ENCODE data around the gene KAT14.

The KAT14 gene

DNA sequence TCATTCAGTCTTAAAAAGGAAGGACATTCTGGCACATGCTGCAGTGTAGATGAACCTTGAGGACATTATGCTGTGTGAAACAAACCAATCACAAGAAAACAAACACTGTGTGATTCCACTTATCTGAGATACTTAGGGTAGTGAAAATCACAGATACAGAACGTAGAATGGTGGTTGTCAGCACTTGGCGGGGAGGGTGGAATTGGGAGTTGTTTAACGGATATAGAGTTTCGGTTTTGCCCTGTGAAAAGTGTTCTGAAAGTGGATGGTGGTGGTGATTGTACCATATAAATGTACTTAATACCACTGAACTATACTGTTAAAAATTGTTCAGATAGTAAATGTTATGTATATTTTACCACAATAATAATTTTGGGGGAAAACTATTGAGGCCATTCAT is 18.4 kb downstream of the KAT14 start:
- TF ChIP-seq, protein P1, sequence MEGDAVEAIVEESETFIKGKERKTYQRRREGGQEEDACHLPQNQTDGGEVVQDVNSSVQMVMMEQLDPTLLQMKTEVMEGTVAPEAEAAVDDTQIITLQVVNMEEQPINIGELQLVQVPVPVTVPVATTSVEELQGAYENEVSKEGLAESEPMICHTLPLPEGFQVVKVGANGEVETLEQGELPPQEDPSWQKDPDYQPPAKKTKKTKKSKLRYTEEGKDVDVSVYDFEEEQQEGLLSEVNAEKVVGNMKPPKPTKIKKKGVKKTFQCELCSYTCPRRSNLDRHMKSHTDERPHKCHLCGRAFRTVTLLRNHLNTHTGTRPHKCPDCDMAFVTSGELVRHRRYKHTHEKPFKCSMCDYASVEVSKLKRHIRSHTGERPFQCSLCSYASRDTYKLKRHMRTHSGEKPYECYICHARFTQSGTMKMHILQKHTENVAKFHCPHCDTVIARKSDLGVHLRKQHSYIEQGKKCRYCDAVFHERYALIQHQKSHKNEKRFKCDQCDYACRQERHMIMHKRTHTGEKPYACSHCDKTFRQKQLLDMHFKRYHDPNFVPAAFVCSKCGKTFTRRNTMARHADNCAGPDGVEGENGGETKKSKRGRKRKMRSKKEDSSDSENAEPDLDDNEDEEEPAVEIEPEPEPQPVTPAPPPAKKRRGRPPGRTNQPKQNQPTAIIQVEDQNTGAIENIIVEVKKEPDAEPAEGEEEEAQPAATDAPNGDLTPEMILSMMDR (IDR thresholded peaks at IDR 0.05; ENCODE audit: low read depth, low read length, missing control alignments), result no peak
- in situ Hi-C loops (cut with HindIII; ENCODE audit: low sequenced_read_pairs), result no loop called here
- no peak for DNase-seq (ENCODE audit: low read depth)
- H3K4me3 ChIP-seq (ENCODE audit: low read depth, low read length), result no peak overlapping the region

DNA sequence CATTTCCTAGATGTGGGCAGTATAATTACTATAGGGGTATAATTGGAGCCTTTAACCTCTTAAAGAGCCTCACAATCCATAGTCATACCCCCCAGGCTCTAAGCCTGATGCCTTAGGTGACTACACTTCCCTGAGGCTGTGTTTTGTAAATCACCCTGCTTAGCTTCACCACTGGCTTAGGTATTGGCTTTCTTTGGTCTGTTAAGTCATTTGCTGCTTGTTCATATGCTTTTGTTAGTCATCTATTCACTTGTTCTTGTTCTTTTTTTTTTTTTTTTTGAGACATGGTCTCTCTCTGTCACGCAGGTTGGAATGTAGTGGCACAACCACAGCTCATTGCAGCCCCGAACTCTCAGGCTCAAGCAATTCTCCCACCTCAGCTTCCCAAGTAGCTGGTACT is 26.7 kb downstream of the KAT14 start:
- TF ChIP-seq, protein P1 (IDR thresholded peaks at IDR 0.05; ENCODE audit: low read depth, low read length, missing control alignments), result no peak
- DNase-seq (ENCODE audit: low read depth), result no peak
- in situ Hi-C loops (cut with HindIII; ENCODE audit: low sequenced_read_pairs), result no loop called here
- H3K4me3 ChIP-seq (ENCODE audit: low read depth, low read length), result no peak overlapping the region

DNA sequence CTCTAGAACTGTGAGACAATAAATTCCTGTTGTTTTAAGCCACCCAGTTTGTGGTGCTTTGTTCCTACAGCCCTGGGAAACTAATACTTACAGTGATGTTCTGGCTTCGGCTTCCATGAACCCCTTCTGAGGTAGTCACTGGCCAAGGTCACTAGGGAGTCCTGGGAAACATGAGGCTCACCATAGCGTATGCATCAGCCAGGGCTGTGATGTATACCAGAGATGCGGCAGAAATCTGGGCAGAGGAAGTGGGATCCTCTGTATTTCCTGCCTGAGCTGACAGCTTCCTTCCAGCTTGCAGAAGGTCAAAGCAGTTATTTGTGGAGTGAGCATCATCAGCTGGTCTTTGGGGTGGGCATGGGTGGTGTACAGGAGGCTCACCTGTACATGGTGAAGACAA is 27.9 kb downstream of the KAT14 start:
- in situ Hi-C loops (cut with HindIII; ENCODE audit: low sequenced_read_pairs), result no loop called here
- DNase-seq (ENCODE audit: low read depth), result no peak
- TF ChIP-seq, protein P1 (IDR thresholded peaks at IDR 0.05; ENCODE audit: low read depth, low read length, missing control alignments), result no peak
- no peak overlapping the region for H3K4me3 ChIP-seq (ENCODE audit: low read depth, low read length)

GRCh38 chr20:18166241-18166881 is 28.7 kb downstream of the KAT14 start:
- in situ Hi-C loops (cut with HindIII; ENCODE audit: low sequenced_read_pairs), result no loop called here
- H3K4me3 ChIP-seq (ENCODE audit: low read depth, low read length), result no peak overlapping the region
- TF ChIP-seq, protein P1 (IDR thresholded peaks at IDR 0.05; ENCODE audit: low read depth, low read length, missing control alignments), result no peak

DNA sequence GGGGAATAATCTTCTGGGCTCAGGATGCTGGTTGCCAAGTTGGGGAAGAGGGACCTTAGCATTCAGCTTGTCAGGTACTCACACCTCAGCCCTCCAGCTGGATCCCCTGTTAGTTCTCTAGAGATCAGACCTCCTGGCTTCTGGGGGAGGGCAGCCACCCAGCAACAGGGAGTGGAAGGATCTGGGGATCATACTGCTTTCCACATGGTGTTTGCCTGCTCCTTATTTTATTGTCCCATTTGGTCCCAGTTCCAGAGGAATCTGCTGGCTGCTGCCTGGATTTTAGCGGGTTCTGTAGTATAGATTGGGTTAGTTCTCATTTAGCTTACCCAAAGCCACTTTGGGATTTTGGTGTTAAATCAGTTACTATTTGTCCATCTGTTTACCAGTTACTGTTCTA is 29.3 kb downstream of the KAT14 start:
- DNase-seq (ENCODE audit: low read depth), result no peak
- TF ChIP-seq, protein P1 (IDR thresholded peaks at IDR 0.05; ENCODE audit: low read depth, low read length, missing control alignments), result no peak
- no peak overlapping the region for H3K4me3 ChIP-seq (ENCODE audit: low read depth, low read length)
- in situ Hi-C loops (cut with HindIII; ENCODE audit: low sequenced_read_pairs), result no loop called here

More at GRCh38 chr20:18166241-18166881, 28.7 kb downstream of the KAT14 start:
- no peak for DNase-seq (ENCODE audit: low read depth)

DNA sequence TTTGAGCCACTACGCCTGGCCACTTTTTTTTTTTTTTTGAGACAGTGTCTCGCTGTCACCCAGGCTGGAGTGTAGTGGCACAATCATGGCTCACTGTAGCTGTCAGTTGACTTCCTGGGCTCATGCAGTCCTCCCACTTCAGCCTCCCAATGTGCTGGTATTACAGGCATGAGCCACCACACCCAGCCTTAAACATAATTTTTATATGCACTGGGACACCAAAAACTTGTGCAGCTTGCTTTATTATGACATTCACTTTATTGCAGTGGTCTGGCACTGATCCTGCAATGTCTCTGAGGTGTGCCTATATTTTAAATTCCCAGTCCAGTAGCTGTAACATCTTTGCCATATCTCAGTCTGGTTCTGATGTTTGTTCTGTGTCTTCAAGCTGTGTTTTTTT is 34.7 kb downstream of the KAT14 start:
- in situ Hi-C loops (cut with HindIII; ENCODE audit: low sequenced_read_pairs), result no loop called here
- DNase-seq (ENCODE audit: low read depth), result no peak
- TF ChIP-seq, protein P1 (IDR thresholded peaks at IDR 0.05; ENCODE audit: low read depth, low read length, missing control alignments), result no peak
- H3K4me3 ChIP-seq (ENCODE audit: low read depth, low read length), result no peak overlapping the region
